ENCODE measurements around the gene JAGN1. TPM values are rescaled to one million over a fixed set of nuclear protein-coding genes. Genes with fewer than 3 reads are reported as not detected.

The JAGN1 gene
- total RNA-seq, 2 experiments from 2014 or later: 25.0 to 27.8 TPM

DNA sequence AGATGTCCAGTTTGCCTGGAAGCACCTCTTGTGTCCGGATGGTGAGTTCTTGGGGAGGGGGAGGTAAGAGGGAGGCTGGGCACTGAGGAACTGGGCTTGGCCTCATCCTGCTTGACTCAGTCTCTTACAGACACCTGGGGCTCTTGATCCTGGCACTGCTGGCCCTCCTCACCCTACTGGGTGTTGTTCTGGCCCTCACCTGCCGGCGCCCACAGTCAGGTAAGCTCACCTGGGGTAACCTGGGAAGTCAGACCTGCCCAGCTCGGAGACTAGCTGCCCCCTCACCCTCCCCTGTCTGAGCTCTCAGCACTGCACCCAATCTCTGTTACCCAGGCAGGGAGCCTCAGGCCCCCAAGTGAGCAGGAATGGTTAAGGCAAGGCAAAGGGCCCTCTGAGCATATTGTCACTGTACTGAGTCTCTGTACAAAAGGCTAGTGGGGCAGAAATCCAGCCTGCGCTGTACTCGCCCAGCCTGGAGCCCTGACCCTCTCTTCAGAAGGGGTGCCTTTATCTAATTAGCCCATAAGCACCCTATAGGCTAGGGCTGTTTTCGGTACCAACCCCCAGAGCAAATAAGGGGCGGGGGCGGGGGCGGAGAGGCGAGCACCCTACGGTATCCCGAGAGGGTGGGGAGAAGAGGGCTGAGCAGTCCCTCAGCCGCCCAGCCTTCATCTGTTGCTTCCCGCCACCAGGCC is 24.3 kb downstream of the JAGN1 start:
- H3K27ac Mint-ChIP-seq: no peak overlapping the region
- peaks cover 28% of the 10 kb centered on the region for H3K4me1 Mint-ChIP-seq (ENCODE audit: low read depth)
- DNase-seq: no peak
- POLR2A ChIA-PET: interaction anchor here (0.9 kb wide), 1 partner anchor 18 kb away, joined by 4 read pairs; no protein-coding TSS in a partner anchor
- H3K36me3 Mint-ChIP-seq: peaks cover 3% of the 10 kb centered on the region
- peaks cover 2% of the 10 kb centered on the region for H3K27me3 Mint-ChIP-seq
- peaks cover 3% of the 10 kb centered on the region for H3K9me3 Mint-ChIP-seq
- CTCF ChIA-PET: interaction anchor here (0.9 to 6.8 kb wide), 4 partner anchors 12 to 349 kb away, joined by 3 to 54 read pairs (median 4); partner anchors contain the start of genes CRELD1 and IL17RE
- H3K4me3 Mint-ChIP-seq: peak overlapping the region; percentile 65
- intact Hi-C loops (cut with micrococcal nuclease): loop anchor here (5.0 kb wide), 1 partner anchor 107 kb away; no protein-coding TSS in a partner anchor

GRCh38 chr3:9915254-9916141 is 25.1 kb downstream of the JAGN1 start:
- Mint-ChIP-seq H3K27ac (no peak overlapping the region), H3K36me3 (peaks cover 3% of the 10 kb centered on the region), H3K4me1 (ENCODE audit: low read depth) (peaks cover 23% of the 10 kb centered on the region), H3K4me3 (peak overlapping the region; percentile 65), H3K27me3 (peaks cover 2% of the 10 kb centered on the region), H3K9me3 (peaks cover 3% of the 10 kb centered on the region)
- POLR2A ChIA-PET: interaction anchor here (1.2 to 1.7 kb wide), 2 partner anchors 17 to 37 kb away, joined by 4 to 8 read pairs; partner anchors contain the start of gene PRRT3
- intact Hi-C loops (cut with micrococcal nuclease): loop anchor here (2.0 to 5.0 kb wide), 3 partner anchors 13 to 108 kb away; partner anchors contain the start of genes CRELD1 and IL17RE
- CTCF ChIA-PET: interaction anchor here (0.7 to 6.8 kb wide), 3 partner anchors 17 to 69 kb away, joined by 3 to 54 read pairs (median 3); partner anchors contain the start of gene CRELD1
- peak; percentile 58 for DNase-seq

- Mint-ChIP-seq H3K27ac (no peak overlapping the region), H3K4me1 (ENCODE audit: low read depth) (peaks cover 20% of the 10 kb centered on the region), H3K4me3 (peak overlapping the region; percentile 38), H3K9me3 (peaks cover 3% of the 10 kb centered on the region), H3K27me3 (peaks cover 2% of the 10 kb centered on the region), H3K36me3 (peaks cover 3% of the 10 kb centered on the region)
- ChIA-PET CTCF (interaction anchor here (0.6 to 6.8 kb wide), 2 partner anchors 12 to 16 kb away, joined by 5 to 54 read pairs; partner anchors contain the start of gene CRELD1), POLR2A (interaction anchor here (1.2 to 1.7 kb wide), 2 partner anchors 16 to 36 kb away, joined by 4 to 8 read pairs; partner anchors contain the start of gene PRRT3)
- intact Hi-C loops (cut with micrococcal nuclease): loop anchor here (2.0 to 5.0 kb wide), 3 partner anchors 14 to 109 kb away; partner anchors contain the start of genes CRELD1 and IL17RE
- DNase-seq: no peak
Measured at GRCh38 chr3:9916346-9916733, 25.9 kb downstream of the JAGN1 start.

DNA sequence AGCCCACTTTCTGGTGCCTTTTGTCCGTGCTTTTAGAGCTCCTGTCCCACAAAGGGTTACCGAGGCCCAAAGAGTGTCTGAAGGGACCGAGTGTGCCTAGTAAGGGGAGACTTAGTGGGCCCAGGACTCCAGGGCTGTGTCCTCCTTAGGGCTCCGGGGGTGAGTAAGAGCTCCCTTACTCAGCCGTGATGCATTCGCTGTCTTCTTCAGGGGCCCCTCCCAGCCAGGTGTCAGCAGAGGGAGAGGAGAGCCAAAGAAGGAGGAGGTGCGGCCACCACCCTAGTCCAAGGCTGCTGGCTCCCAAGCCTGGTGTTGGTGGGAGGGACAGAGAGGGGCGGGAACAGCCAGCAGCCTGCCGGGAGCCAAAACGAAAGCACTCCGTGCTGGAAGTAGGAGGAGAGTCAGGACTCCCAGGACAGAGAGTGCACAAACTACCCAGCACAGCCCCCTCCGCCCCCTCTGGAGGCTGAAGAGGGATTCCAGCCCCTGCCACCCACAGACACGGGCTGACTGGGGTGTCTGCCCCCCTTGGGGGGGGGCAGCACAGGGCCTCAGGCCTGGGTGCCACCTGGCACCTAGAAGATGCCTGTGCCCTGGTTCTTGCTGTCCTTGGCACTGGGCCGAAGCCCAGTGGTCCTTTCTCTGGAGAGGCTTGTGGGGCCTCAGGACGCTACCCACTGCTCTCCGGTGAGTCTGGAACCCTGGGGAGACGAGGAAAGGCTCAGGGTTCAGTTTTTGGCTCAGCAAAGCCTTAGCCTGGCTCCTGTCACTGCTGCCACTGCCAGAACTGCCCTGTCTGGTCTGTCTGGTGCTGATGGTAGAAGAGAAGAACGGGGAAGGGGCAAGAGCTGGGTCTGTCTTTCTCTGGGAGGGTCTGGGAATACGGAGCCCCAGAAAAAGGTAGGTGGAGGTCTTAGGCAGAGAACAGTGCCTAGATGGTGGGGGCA is 26.6 kb downstream of the JAGN1 start, which contains the start of gene IL17RC:
TSS of gene IL17RC (plus strand) at position 365 of the 947 bp plus-strand sequence. CDS start at position 583, 218 bp downstream.
- H3K27me3 Mint-ChIP-seq: peaks cover 2% of the 10 kb centered on the region
- ChIA-PET POLR2A (interaction anchor here (1.7 kb wide), 1 partner anchor 16 kb away, joined by 8 read pairs; no protein-coding TSS in a partner anchor), CTCF (interaction anchor here (0.6 to 6.8 kb wide), 4 partner anchors 9 to 136 kb away, joined by 4 to 54 read pairs (median 4); partner anchors contain the start of gene CRELD1)
- DNase-seq: peak; percentile 58
- no peak within 1 kb of the TSS for H3K27ac Mint-ChIP-seq
- peak within 1 kb of the TSS; percentile 65 for H3K4me3 Mint-ChIP-seq
- peaks cover 18% of the 10 kb centered on the region for H3K4me1 Mint-ChIP-seq (ENCODE audit: low read depth)
- intact Hi-C loops (cut with micrococcal nuclease): loop anchor here (2.0 to 5.0 kb wide), 3 partner anchors 14 to 110 kb away; partner anchors contain the start of genes CRELD1 and IL17RE
- peaks cover 3% of the 10 kb centered on the region for H3K9me3 Mint-ChIP-seq
- H3K36me3 Mint-ChIP-seq: peaks cover 3% of the 10 kb centered on the region

DNA sequence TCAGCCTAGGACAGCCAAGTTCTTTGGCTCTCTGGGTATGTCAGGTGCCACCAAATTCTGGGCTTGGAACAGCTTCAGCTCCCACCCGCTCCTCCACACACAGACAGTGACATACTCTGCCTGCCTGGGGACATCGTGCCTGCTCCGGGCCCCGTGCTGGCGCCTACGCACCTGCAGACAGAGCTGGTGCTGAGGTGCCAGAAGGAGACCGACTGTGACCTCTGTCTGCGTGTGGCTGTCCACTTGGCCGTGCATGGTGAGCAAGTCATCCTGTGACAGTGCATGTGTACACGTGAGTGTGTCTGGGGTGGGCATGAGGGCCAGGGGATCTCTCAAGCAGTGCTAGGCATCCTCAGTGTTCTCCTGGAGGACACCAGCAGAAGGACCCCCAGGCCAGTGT is 27.4 kb downstream of the JAGN1 start:
- Mint-ChIP-seq H3K27ac (no peak overlapping the region), H3K36me3 (no peaks in the 10 kb centered on the region), H3K27me3 (no peaks in the 10 kb centered on the region), H3K4me3 (no peak overlapping the region), H3K4me1 (ENCODE audit: low read depth) (peaks cover 11% of the 10 kb centered on the region), H3K9me3 (no peaks in the 10 kb centered on the region)
- ChIA-PET POLR2A (no interaction called here), CTCF (no interaction called here)
- DNase-seq: no peak
- intact Hi-C loops (cut with micrococcal nuclease): loop anchor here (2.0 to 5.0 kb wide), 3 partner anchors 15 to 111 kb away; partner anchors contain the start of genes CRELD1 and IL17RE

DNA sequence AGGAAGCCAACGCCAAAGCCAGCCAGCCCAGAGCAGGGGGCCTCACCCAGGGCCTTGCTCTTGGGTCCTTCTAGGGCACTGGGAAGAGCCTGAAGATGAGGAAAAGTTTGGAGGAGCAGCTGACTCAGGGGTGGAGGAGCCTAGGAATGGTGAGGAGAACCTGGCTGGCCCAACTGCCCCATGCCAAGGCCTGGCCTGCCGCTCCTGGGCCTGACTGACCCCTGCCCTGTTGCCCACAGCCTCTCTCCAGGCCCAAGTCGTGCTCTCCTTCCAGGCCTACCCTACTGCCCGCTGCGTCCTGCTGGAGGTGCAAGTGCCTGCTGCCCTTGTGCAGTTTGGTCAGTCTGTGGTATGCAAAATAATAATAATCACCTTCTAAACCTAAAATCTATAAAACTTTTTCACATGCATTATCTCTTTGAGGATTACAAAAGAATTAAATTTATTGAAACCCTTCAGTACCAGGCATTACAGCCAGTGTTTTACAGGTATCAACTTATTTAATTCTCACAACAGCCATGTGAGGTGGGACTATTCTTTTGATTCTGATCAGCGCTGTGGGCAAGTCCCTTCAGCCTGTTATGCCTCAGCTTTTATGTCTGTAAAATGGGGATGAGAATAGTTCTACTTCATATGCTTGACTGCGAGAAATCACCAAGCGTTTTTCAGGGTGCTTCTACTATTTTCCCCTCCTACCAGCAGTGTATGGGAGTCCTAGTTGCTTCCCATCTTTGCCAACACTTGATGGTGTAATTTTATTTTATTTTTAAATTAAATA is 28.0 kb downstream of the JAGN1 start:
- CTCF ChIA-PET: no interaction called here
- Mint-ChIP-seq H3K36me3 (no peaks in the 10 kb centered on the region), H3K27ac (no peak overlapping the region), H3K4me1 (ENCODE audit: low read depth) (peaks cover 11% of the 10 kb centered on the region), H3K9me3 (no peaks in the 10 kb centered on the region), H3K4me3 (no peak overlapping the region), H3K27me3 (no peaks in the 10 kb centered on the region)
- DNase-seq: no peak
- intact Hi-C loops (cut with micrococcal nuclease): loop anchor here (5.0 kb wide), 1 partner anchor 111 kb away; no protein-coding TSS in a partner anchor
- POLR2A ChIA-PET: no interaction called here

- Mint-ChIP-seq H3K27ac (no peak overlapping the region), H3K27me3 (no peaks in the 10 kb centered on the region), H3K9me3 (no peaks in the 10 kb centered on the region), H3K4me3 (no peak overlapping the region), H3K4me1 (ENCODE audit: low read depth) (peaks cover 9% of the 10 kb centered on the region), H3K36me3 (no peaks in the 10 kb centered on the region)
- no peak for DNase-seq
- intact Hi-C loops (cut with micrococcal nuclease): no loop called here
- ChIA-PET CTCF (no interaction called here), POLR2A (no interaction called here)
Measured at GRCh38 chr3:9928158-9928557, 37.7 kb downstream of the JAGN1 start.

GRCh38 chr3:9930804-9931418 is 40.5 kb downstream of the JAGN1 start:
- POLR2A ChIA-PET: interaction anchor here (1.2 to 4.9 kb wide), 3 partner anchors 15 to 40 kb away, joined by 4 to 33 read pairs (median 24); partner anchors contain the start of gene JAGN1
- Mint-ChIP-seq H3K4me3 (no peak overlapping the region), H3K36me3 (no peaks in the 10 kb centered on the region), H3K27me3 (no peaks in the 10 kb centered on the region), H3K4me1 (ENCODE audit: low read depth) (peaks cover 26% of the 10 kb centered on the region), H3K27ac (no peak overlapping the region), H3K9me3 (no peaks in the 10 kb centered on the region)
- intact Hi-C loops (cut with micrococcal nuclease): loop anchor here (5.0 kb wide), 4 partner anchors 199 to 534 kb away; partner anchors contain the start of genes BRPF1, SETD5 and TATDN2
- DNase-seq: peak; percentile 33
- CTCF ChIA-PET: interaction anchor here (0.7 to 6.3 kb wide), 15 partner anchors 10 to 430 kb away, joined by 3 to 73 read pairs (median 6); partner anchors contain the start of genes ARPC4, IL17RC, IL17RE and PRRT3

- no peak for DNase-seq
- H3K27me3 Mint-ChIP-seq: no peaks in the 10 kb centered on the region
- ChIA-PET POLR2A (interaction anchor here (0.5 to 4.9 kb wide), 19 partner anchors 10 to 389 kb away, joined by 3 to 33 read pairs (median 5); partner anchors contain the start of genes ARPC4, FANCD2, IL17RE and JAGN1), CTCF (interaction anchor here (0.6 to 6.3 kb wide), 39 partner anchors 9 to 388 kb away, joined by 3 to 73 read pairs (median 5); partner anchors contain the start of genes ARPC4, CIDEC, EMC3 and FANCD2)
- H3K27ac Mint-ChIP-seq: peak overlapping the region; percentile 89
- H3K9me3 Mint-ChIP-seq: no peaks in the 10 kb centered on the region
- peak overlapping the region; percentile 86 for H3K4me3 Mint-ChIP-seq
- peaks cover 28% of the 10 kb centered on the region for H3K4me1 Mint-ChIP-seq (ENCODE audit: low read depth)
- peaks cover 4% of the 10 kb centered on the region for H3K36me3 Mint-ChIP-seq
- intact Hi-C loops (cut with micrococcal nuclease): loop anchor here (1.0 to 5.0 kb wide), 7 partner anchors 16 to 535 kb away; partner anchors contain the start of genes BRPF1, IL17RC, JAGN1 and SETD5
Measured at GRCh38 chr3:9932535-9932842, 42.1 kb downstream of the JAGN1 start.
